ENCODE results near the gene MACC1. TPM values are rescaled to one million over a fixed set of nuclear protein-coding genes. Genes with fewer than 3 reads are reported as not detected.

The MACC1 gene
- total and polyA plus RNA-seq, 4 donors = 0.02 to 1.0 (median 0.50) TPM

- no peak for TF ChIP-seq TAF1 (conservative IDR thresholded peaks at IDR 0.05)
- no peak for TF ChIP-seq RXRA (IDR thresholded peaks at IDR 0.05)
- no peak for TF ChIP-seq RAD21 (IDR thresholded peaks at IDR 0.05)
- no peak for TF ChIP-seq ZBTB33 (IDR thresholded peaks at IDR 0.05)
Observed at GRCh38 chr7:20176578-20177242, 40.5 kb downstream of the MACC1 start (continued).

GRCh38 chr7:20173828-20174227, 43.4 kb downstream of the MACC1 start:
- H3K36me3 ChIP-seq (ENCODE audit: control insufficient read depth in 4 of 4, insufficient read depth in 3 of 4, low read depth in 1 of 4, low read length in 3 of 4) = no peaks in the 10 kb centered on the region
- no peak for TF ChIP-seq HNF4G (IDR thresholded peaks at IDR 0.05)
- no peak for TF ChIP-seq YY1 (IDR thresholded peaks at IDR 0.05)
- no peak for TF ChIP-seq REST (IDR thresholded peaks at IDR 0.05)
- no peak for TF ChIP-seq EGR1 (IDR thresholded peaks at IDR 0.05; ENCODE audit: low read depth in 2 of 2)
- TF ChIP-seq SP1 (IDR thresholded peaks at IDR 0.05) = no peak
- TF ChIP-seq GABPA (IDR thresholded peaks at IDR 0.05 in 1 of 2, conservative IDR thresholded peaks at IDR 0.05 in 1 of 2) = no peak
- no peak for TF ChIP-seq HNF4A (conservative IDR thresholded peaks at IDR 0.05)
- TF ChIP-seq RAD21 (IDR thresholded peaks at IDR 0.05) = no peak
- no peak for TF ChIP-seq ZBTB33 (IDR thresholded peaks at IDR 0.05)
- DNase-seq (ENCODE audit: low spot score) = no peak
- no peak overlapping the region for H3K9ac ChIP-seq (ENCODE audit: low read depth in 1 of 2, low read length in 2 of 2)
- H3K27ac ChIP-seq (ENCODE audit: low read depth in 1 of 2, low read length in 2 of 2) = no peak overlapping the region
- 62% methylated on average over 2 of the region's 2 CpGs for WGBS
- no peaks in the 10 kb centered on the region for H3K4me1 ChIP-seq (ENCODE audit: control insufficient read depth in 4 of 4, insufficient read depth in 4 of 4, low read length in 3 of 4)
- no peaks in the 10 kb centered on the region for H3K9me3 ChIP-seq (ENCODE audit: control insufficient read depth in 4 of 4, low read length in 3 of 4)
- H3K4me3 ChIP-seq (ENCODE audit: low read depth in 1 of 3, low read length in 3 of 3) = no peak overlapping the region
- no peaks in the 10 kb centered on the region for H3K27me3 ChIP-seq (ENCODE audit: control insufficient read depth in 4 of 4, insufficient read depth in 4 of 4, low read length in 3 of 4)

GRCh38 chr7:20172736-20173334, 44.3 kb downstream of the MACC1 start:
- H3K36me3 ChIP-seq (ENCODE audit: control insufficient read depth in 4 of 4, insufficient read depth in 3 of 4, low read depth in 1 of 4, low read length in 3 of 4) = no peaks in the 10 kb centered on the region
- H3K27ac ChIP-seq (ENCODE audit: low read depth in 1 of 2, low read length in 2 of 2) = no peak overlapping the region
- H3K4me3 ChIP-seq (ENCODE audit: low read depth in 1 of 3, low read length in 3 of 3) = no peak overlapping the region
- 32% methylated on average over 3 of the region's 3 CpGs for WGBS
- H3K9ac ChIP-seq (ENCODE audit: low read depth in 1 of 2, low read length in 2 of 2) = no peak overlapping the region
- H3K27me3 ChIP-seq (ENCODE audit: control insufficient read depth in 4 of 4, insufficient read depth in 4 of 4, low read length in 3 of 4) = no peaks in the 10 kb centered on the region
- no peaks in the 10 kb centered on the region for H3K9me3 ChIP-seq (ENCODE audit: control insufficient read depth in 4 of 4, low read length in 3 of 4)
- DNase-seq (ENCODE audit: low spot score) = peak; percentile 46
- peak; percentile 39 for TF ChIP-seq CTCF (IDR thresholded peaks at IDR 0.05; ENCODE audit: low read depth, low read length, missing input control)
- peak; percentile 65 to 71 for TF ChIP-seq RAD21 (IDR thresholded peaks at IDR 0.05)
- TF ChIP-seq JUND (IDR thresholded peaks at IDR 0.05) = no peak
- H3K4me1 ChIP-seq (ENCODE audit: control insufficient read depth in 4 of 4, insufficient read depth in 4 of 4, low read length in 3 of 4) = no peaks in the 10 kb centered on the region

Data from liver (tissue), 9 donors.